ENCODE data around the gene TGM1. TPM values are rescaled to one million over a fixed set of nuclear protein-coding genes. Genes with fewer than 3 reads are reported as not detected.

The TGM1 gene
- total and polyA plus RNA-seq, 10 of the 15 experiments (the other 5 are each of a cell fraction or from before 2014, with no cell fraction given), result 0.05 to 5.9 (median 1.8) TPM

DNA sequence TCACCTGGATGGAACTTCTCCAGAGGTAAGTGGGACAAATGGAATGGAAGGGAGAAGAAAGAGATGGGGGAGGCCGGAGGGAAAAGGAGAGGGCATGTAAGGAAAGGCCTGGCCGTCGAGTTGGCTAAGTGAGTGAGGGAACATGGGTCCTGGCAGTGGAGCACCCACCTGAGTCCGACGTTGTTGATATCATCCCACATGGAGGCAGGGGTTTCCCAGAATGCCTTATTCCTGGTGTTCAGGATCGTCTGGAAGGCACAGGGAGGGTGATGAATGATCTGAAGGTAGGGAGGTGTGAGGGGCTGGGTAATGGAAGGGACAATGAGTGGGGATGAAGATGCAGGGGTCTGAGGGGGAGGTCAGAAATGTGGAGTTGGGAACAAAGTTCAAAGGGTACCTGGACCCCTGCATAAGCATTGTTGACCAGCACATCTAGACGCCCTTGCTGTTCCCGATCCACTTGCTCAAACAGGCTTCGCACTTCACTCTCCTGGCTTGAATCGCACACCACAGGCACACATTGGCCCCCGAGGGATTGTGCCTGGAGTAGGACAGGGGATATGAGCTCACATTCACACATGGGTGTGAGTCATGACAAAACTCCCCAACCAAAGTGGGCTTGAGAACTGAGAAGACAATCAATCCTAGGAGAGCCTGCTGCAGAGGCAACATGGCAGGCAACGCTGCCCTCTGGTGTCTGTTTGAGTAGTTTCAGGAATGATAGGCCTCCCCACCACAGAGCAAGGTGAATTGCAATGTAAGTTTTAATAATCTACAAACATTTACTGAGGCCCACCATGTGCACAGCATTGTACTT, 33.6 kb upstream of the TGM1 start (continued):
- TF ChIP-seq, protein P1, sequence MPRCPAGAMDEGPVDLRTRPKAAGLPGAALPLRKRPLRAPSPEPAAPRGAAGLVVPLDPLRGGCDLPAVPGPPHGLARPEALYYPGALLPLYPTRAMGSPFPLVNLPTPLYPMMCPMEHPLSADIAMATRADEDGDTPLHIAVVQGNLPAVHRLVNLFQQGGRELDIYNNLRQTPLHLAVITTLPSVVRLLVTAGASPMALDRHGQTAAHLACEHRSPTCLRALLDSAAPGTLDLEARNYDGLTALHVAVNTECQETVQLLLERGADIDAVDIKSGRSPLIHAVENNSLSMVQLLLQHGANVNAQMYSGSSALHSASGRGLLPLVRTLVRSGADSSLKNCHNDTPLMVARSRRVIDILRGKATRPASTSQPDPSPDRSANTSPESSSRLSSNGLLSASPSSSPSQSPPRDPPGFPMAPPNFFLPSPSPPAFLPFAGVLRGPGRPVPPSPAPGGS (IDR thresholded peaks at IDR 0.05; ENCODE audit: borderline replicate concordance, insufficient read depth, low read depth, low read length, poor library complexity, severe bottlenecking), result no peak
- no peak for TF ChIP-seq PAX8 (IDR thresholded peaks at IDR 0.05)
- 0 out of 2 replicates have a peak, but pooled peaks have one; percentile 41 for TF ChIP-seq BCL11A (IDR thresholded peaks at IDR 0.05; ENCODE audit: low read depth, low read length)
- TF ChIP-seq RCOR1 (conservative IDR thresholded peaks at IDR 0.05; ENCODE audit: low read depth, low read length), result peak; percentile 70; the same call in 1 of the 2 replicates
- TF ChIP-seq, protein P2, sequence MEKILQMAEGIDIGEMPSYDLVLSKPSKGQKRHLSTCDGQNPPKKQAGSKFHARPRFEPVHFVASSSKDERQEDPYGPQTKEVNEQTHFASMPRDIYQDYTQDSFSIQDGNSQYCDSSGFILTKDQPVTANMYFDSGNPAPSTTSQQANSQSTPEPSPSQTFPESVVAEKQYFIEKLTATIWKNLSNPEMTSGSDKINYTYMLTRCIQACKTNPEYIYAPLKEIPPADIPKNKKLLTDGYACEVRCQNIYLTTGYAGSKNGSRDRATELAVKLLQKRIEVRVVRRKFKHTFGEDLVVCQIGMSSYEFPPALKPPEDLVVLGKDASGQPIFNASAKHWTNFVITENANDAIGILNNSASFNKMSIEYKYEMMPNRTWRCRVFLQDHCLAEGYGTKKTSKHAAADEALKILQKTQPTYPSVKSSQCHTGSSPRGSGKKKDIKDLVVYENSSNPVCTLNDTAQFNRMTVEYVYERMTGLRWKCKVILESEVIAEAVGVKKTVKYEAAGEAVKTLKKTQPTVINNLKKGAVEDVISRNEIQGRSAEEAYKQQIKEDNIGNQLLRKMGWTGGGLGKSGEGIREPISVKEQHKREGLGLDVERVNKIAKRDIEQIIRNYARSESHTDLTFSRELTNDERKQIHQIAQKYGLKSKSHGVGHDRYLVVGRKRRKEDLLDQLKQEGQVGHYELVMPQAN (conservative IDR thresholded peaks at IDR 0.05), result no peak
- TF ChIP-seq SMARCA5 (IDR thresholded peaks at IDR 0.05), result peak; percentile 49; the same call in 1 of the 2 replicates
- TF ChIP-seq NFIC (IDR thresholded peaks at IDR 0.05; ENCODE audit: low read depth, low read length), result no peak
- no peak; the same call in 1 of the 2 replicates for TF ChIP-seq PAX5 (IDR thresholded peaks at IDR 0.05; ENCODE audit: borderline replicate concordance, low read depth, low read length)
- TF ChIP-seq JUNB (IDR thresholded peaks at IDR 0.05), result peak; percentile 74
- peak; percentile 40; the same call in 1 of the 2 replicates for TF ChIP-seq HDGF (IDR thresholded peaks at IDR 0.05)
- peak; percentile 96; the same call in 1 of the 2 replicates for TF ChIP-seq WRNIP1 (IDR thresholded peaks at IDR 0.05; ENCODE audit: borderline replicate concordance, low read depth, low read length)
- TF ChIP-seq, protein P3, sequence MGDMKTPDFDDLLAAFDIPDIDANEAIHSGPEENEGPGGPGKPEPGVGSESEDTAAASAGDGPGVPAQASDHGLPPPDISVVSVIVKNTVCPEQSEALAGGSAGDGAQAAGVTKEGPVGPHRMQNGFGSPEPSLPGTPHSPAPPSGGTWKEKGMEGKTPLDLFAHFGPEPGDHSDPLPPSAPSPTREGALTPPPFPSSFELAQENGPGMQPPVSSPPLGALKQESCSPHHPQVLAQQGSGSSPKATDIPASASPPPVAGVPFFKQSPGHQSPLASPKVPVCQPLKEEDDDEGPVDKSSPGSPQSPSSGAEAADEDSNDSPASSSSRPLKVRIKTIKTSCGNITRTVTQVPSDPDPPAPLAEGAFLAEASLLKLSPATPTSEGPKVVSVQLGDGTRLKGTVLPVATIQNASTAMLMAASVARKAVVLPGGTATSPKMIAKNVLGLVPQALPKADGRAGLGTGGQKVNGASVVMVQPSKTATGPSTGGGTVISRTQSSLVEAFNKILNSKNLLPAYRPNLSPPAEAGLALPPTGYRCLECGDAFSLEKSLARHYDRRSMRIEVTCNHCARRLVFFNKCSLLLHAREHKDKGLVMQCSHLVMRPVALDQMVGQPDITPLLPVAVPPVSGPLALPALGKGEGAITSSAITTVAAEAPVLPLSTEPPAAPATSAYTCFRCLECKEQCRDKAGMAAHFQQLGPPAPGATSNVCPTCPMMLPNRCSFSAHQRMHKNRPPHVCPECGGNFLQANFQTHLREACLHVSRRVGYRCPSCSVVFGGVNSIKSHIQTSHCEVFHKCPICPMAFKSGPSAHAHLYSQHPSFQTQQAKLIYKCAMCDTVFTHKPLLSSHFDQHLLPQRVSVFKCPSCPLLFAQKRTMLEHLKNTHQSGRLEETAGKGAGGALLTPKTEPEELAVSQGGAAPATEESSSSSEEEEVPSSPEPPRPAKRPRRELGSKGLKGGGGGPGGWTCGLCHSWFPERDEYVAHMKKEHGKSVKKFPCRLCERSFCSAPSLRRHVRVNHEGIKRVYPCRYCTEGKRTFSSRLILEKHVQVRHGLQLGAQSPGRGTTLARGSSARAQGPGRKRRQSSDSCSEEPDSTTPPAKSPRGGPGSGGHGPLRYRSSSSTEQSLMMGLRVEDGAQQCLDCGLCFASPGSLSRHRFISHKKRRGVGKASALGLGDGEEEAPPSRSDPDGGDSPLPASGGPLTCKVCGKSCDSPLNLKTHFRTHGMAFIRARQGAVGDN (IDR thresholded peaks at IDR 0.05), result peak; percentile 73
- no peak for TF ChIP-seq ZZZ3 (IDR thresholded peaks at IDR 0.05; ENCODE audit: control insufficient read depth, insufficient read length, low read depth)
- no peak for TF ChIP-seq SIN3A (IDR thresholded peaks at IDR 0.05; ENCODE audit: low read depth, low read length)
- no peak for TF ChIP-seq CBX3 (IDR thresholded peaks at IDR 0.05; ENCODE audit: borderline replicate concordance, low read depth)
- TF ChIP-seq MEF2A (IDR thresholded peaks at IDR 0.05; ENCODE audit: insufficient read depth, low read depth, low read length), result no peak
- peak; percentile 80 to 83; a peak in 3 of 4 replicates for TF ChIP-seq IKZF2 (IDR thresholded peaks at IDR 0.05)
- TF ChIP-seq FOXM1 (IDR thresholded peaks at IDR 0.05; ENCODE audit: low read depth, low read length), result peak; percentile 66
- TF ChIP-seq SIX5 (IDR thresholded peaks at IDR 0.05; ENCODE audit: low read depth, low read length, severe bottlenecking), result no peak
- TF ChIP-seq RFX5 (IDR thresholded peaks at IDR 0.05; ENCODE audit: low read depth, low read length), result no peak
- TF ChIP-seq, protein P4, sequence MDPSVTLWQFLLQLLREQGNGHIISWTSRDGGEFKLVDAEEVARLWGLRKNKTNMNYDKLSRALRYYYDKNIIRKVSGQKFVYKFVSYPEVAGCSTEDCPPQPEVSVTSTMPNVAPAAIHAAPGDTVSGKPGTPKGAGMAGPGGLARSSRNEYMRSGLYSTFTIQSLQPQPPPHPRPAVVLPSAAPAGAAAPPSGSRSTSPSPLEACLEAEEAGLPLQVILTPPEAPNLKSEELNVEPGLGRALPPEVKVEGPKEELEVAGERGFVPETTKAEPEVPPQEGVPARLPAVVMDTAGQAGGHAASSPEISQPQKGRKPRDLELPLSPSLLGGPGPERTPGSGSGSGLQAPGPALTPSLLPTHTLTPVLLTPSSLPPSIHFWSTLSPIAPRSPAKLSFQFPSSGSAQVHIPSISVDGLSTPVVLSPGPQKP (IDR thresholded peaks at IDR 0.05; ENCODE audit: low read depth, low read length), result no peak
- no peak for TF ChIP-seq YBX1 (IDR thresholded peaks at IDR 0.05)
